ENCODE data around the gene DIP2C. TPM values are rescaled to one million over a fixed set of nuclear protein-coding genes. Genes with fewer than 3 reads are reported as not detected.
"Not testable (repeated sequence)": the region's sequence is repeated elsewhere in the genome, so short reads cannot be mapped to it uniquely, and the experiment has no call there.

The DIP2C gene
- total and polyA plus RNA-seq, 2 donors from 2014 or later, result 6.2 to 22.6 TPM

DNA sequence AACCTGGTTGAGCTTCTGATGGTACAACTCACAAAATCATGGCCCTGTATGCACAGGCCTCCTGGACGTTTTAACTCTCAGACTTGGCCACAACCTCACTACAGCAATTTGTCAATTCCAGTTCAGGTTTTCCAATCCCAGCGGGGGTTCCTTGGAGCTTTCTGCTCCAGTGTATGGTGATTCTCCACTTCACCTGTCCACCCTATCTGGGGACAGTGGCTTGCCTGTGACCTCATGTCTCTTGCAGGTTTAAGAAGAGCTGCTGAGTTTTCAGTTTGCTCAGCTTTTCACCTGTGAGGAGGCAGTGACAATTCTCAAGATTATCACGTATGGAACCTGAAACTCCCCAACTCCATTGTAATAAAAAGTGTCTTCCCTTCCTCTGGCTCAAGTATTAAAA, 254.1 kb downstream of the DIP2C start:
- no peaks in the 10 kb centered on the region for H3K9me3 ChIP-seq (ENCODE audit: control insufficient read depth in 2 of 3, insufficient read depth in 1 of 3, low read length in 3 of 3)
- H3K4me1 ChIP-seq (ENCODE audit: control insufficient read depth in 2 of 3, insufficient read depth in 2 of 3, low read depth in 1 of 3, low read length in 3 of 3), result no peaks in the 10 kb centered on the region
- DNase-seq (no peak), FAIRE-seq (no peak)
- H3K27ac ChIP-seq (ENCODE audit: low read depth in 2 of 2, low read length in 2 of 2), result no peak overlapping the region
- peaks cover 2 to 6% (median 4%) of the 10 kb centered on the region in 3 donors for H3K36me3 ChIP-seq (ENCODE audit: control insufficient read depth in 2 of 3, insufficient read depth in 3 of 3, low read length in 3 of 3)
- intact Hi-C loops (cut with DNase I), result no loop called here
- H3K27me3 ChIP-seq (ENCODE audit: control insufficient read depth, insufficient read depth, low read length), result no peaks in the 10 kb centered on the region
- TF ChIP-seq, protein P1, sequence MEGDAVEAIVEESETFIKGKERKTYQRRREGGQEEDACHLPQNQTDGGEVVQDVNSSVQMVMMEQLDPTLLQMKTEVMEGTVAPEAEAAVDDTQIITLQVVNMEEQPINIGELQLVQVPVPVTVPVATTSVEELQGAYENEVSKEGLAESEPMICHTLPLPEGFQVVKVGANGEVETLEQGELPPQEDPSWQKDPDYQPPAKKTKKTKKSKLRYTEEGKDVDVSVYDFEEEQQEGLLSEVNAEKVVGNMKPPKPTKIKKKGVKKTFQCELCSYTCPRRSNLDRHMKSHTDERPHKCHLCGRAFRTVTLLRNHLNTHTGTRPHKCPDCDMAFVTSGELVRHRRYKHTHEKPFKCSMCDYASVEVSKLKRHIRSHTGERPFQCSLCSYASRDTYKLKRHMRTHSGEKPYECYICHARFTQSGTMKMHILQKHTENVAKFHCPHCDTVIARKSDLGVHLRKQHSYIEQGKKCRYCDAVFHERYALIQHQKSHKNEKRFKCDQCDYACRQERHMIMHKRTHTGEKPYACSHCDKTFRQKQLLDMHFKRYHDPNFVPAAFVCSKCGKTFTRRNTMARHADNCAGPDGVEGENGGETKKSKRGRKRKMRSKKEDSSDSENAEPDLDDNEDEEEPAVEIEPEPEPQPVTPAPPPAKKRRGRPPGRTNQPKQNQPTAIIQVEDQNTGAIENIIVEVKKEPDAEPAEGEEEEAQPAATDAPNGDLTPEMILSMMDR (IDR thresholded peaks at IDR 0.05; ENCODE audit: borderline replicate concordance, extremely low read depth, insufficient read depth), result no peak
- H3K9ac ChIP-seq (ENCODE audit: low read length in 3 of 3), result no peak overlapping the region
- H3K4me3 ChIP-seq (ENCODE audit: low read length in 3 of 3), result no peak overlapping the region

- Histone ChIP-seq H3K27me3 (ENCODE audit: control insufficient read depth, insufficient read depth, low read length) (no peaks in the 10 kb centered on the region), H3K9ac (ENCODE audit: low read length in 3 of 3) (no peak overlapping the region), H3K36me3 (ENCODE audit: control insufficient read depth in 2 of 3, insufficient read depth in 3 of 3, low read length in 3 of 3) (no peaks in the 10 kb centered on the region), H3K27ac (ENCODE audit: low read depth in 2 of 2, low read length in 2 of 2) (no peak overlapping the region), H3K9me3 (ENCODE audit: control insufficient read depth in 2 of 3, insufficient read depth in 1 of 3, low read length in 3 of 3) (no peaks in the 10 kb centered on the region), H3K4me1 (ENCODE audit: control insufficient read depth in 2 of 3, insufficient read depth in 2 of 3, low read depth in 1 of 3, low read length in 3 of 3) (no peaks in the 10 kb centered on the region), H3K4me3 (ENCODE audit: low read length in 3 of 3) (no peak overlapping the region)
- no peak for FAIRE-seq
- intact Hi-C loops (cut with DNase I), result no loop called here
- TF ChIP-seq, protein P1 (IDR thresholded peaks at IDR 0.05; ENCODE audit: borderline replicate concordance, extremely low read depth, insufficient read depth), result no peak
- no peak for DNase-seq
Measured at GRCh38 chr10:429696-430095, 259.8 kb downstream of the DIP2C start.

DNA sequence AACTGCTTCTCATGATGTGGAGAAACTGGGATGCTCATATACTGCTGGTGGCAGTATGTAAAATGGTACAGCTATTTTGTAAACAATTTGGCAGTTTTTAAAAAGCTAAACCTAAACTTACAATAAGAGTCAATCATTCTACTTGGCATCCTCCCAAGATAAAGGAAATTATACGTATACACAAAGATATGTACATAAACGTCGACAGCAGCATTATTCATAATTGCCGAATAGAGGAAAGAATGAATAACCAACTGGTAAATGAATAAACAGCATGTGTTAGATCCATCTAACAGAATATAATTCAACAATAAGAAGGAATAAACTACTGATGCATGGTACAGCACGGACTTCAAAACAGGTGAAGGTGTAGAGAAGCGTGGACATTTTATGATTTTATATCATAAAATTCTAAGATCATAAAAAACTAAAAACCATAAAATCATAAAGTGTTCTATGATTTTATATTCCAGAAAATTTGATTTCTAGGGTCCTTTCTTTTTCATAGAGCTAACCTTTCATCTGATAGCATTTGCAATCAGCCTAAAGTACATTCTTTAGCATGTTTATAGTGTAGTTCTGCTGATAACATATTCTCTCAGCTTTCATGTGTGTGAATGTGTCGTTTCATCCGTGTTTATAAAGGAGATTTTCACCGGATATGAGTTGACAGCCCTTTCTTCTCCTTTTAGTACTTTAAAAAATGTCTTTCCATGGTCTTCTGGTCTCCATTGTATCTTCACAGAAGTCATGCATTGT, 261.5 kb downstream of the DIP2C start:
- intact Hi-C loops (cut with DNase I), result no loop called here
- Histone ChIP-seq H3K36me3 (ENCODE audit: control insufficient read depth in 2 of 3, insufficient read depth in 3 of 3, low read length in 3 of 3) (no peaks in the 10 kb centered on the region), H3K27me3 (ENCODE audit: control insufficient read depth, insufficient read depth, low read length) (no peaks in the 10 kb centered on the region), H3K27ac (ENCODE audit: low read depth in 2 of 2, low read length in 2 of 2) (no peak overlapping the region), H3K9me3 (ENCODE audit: control insufficient read depth in 2 of 3, insufficient read depth in 1 of 3, low read length in 3 of 3) (no peaks in the 10 kb centered on the region), H3K9ac (ENCODE audit: low read length in 3 of 3) (no peak overlapping the region), H3K4me3 (ENCODE audit: low read length in 3 of 3) (no peak overlapping the region), H3K4me1 (ENCODE audit: control insufficient read depth in 2 of 3, insufficient read depth in 2 of 3, low read depth in 1 of 3, low read length in 3 of 3) (no peaks in the 10 kb centered on the region)
- TF ChIP-seq, protein P1 (IDR thresholded peaks at IDR 0.05; ENCODE audit: borderline replicate concordance, extremely low read depth, insufficient read depth), result no peak
- FAIRE-seq, result no peak
- DNase-seq, result no peak

- H3K36me3 ChIP-seq (ENCODE audit: control insufficient read depth in 2 of 3, insufficient read depth in 3 of 3, low read length in 3 of 3); H3K4me3 ChIP-seq (ENCODE audit: low read length in 3 of 3); H3K27ac ChIP-seq (ENCODE audit: low read depth in 2 of 2, low read length in 2 of 2); FAIRE-seq; H3K9ac ChIP-seq (ENCODE audit: low read length in 3 of 3); intact Hi-C loops (cut with DNase I); H3K4me1 ChIP-seq (ENCODE audit: control insufficient read depth in 2 of 3, insufficient read depth in 2 of 3, low read depth in 1 of 3, low read length in 3 of 3); H3K9me3 ChIP-seq (ENCODE audit: control insufficient read depth in 2 of 3, insufficient read depth in 1 of 3, low read length in 3 of 3); H3K27me3 ChIP-seq (ENCODE audit: control insufficient read depth, insufficient read depth, low read length); DNase-seq: not testable (repeated sequence)
Measured at GRCh38 chr10:425365-425764, 264.1 kb downstream of the DIP2C start.

DNA sequence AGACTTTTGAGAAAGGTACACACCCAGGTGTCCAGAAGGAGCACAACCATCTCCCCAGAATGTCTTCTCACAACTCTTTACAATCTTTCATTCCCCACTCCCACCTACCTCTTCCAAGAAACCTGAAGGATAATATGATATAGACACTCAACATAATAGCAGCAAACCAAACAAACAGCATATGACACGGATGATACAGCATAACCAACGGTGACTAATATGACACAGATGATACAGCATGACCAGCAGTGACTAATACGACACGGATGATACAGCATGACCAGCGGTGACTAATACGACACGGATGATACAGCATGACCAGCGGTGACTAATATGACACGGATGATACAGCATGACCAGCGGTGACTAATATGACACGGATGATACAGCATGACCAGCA, 264.7 kb downstream of the DIP2C start:
- H3K27ac ChIP-seq (ENCODE audit: low read depth in 2 of 2, low read length in 2 of 2); H3K9ac ChIP-seq (ENCODE audit: low read length in 3 of 3); H3K4me3 ChIP-seq (ENCODE audit: low read length in 3 of 3); H3K4me1 ChIP-seq (ENCODE audit: control insufficient read depth in 2 of 3, insufficient read depth in 2 of 3, low read depth in 1 of 3, low read length in 3 of 3); DNase-seq; intact Hi-C loops (cut with DNase I); H3K36me3 ChIP-seq (ENCODE audit: control insufficient read depth in 2 of 3, insufficient read depth in 3 of 3, low read length in 3 of 3); H3K9me3 ChIP-seq (ENCODE audit: control insufficient read depth in 2 of 3, insufficient read depth in 1 of 3, low read length in 3 of 3); H3K27me3 ChIP-seq (ENCODE audit: control insufficient read depth, insufficient read depth, low read length); FAIRE-seq: not testable (repeated sequence)

Data from kidney (tissue), 14 donors.